Stimulated activated naive CD8-positive, alpha-beta T cell treated with anti-CD3 and anti-CD28 coated beads, Interleukin-15, amount 100 ng/mL, for 72 hours (primary cell): ENCODE data around the gene FAM20B.
A peak's percentile ranks its signal among the peaks of the same experiment; 100 is the strongest.

ENCODE experiments used
- ATAC-seq: fragments of 150-1000 bp; cut with Tn5 transposase; 2 replicates; pipeline ENCODE4 v1.10.0; 2021; ENCODE audit warnings: mild to moderate bottlenecking, moderate library complexity
- DNase-seq, 2 donors: peaks; one replicate each; pipeline ENCODE4 v3.0.0; 2021 to 2022
- H3K27ac Mint-ChIP-seq, 2 donors: one replicate each; pipeline ENCODE4 v1.8.0; 2022; ENCODE audit warnings: mild to moderate bottlenecking in 2 of 2, mixed read lengths in 2 of 2, moderate library complexity in 2 of 2
- H3K27me3 Mint-ChIP-seq: one replicate; pipeline ENCODE4 v1.8.0; 2022; ENCODE audit warnings: mixed read lengths
- H3K4me1 Mint-ChIP-seq: one replicate; pipeline ENCODE4 v1.8.0; 2022; ENCODE audit warnings: mild to moderate bottlenecking, mixed read lengths
- H3K4me3 Mint-ChIP-seq, 2 donors: one replicate each; pipeline ENCODE4 v1.8.0; 2022; ENCODE audit warnings: mild to moderate bottlenecking in 2 of 2, mixed read lengths in 2 of 2, moderate library complexity in 1 of 2
- H3K9me3 Mint-ChIP-seq, 2 donors: one replicate each; pipeline ENCODE4 v1.8.0; 2022; ENCODE audit warnings: mixed read lengths in 2 of 2

FAM20B gene

DNA sequence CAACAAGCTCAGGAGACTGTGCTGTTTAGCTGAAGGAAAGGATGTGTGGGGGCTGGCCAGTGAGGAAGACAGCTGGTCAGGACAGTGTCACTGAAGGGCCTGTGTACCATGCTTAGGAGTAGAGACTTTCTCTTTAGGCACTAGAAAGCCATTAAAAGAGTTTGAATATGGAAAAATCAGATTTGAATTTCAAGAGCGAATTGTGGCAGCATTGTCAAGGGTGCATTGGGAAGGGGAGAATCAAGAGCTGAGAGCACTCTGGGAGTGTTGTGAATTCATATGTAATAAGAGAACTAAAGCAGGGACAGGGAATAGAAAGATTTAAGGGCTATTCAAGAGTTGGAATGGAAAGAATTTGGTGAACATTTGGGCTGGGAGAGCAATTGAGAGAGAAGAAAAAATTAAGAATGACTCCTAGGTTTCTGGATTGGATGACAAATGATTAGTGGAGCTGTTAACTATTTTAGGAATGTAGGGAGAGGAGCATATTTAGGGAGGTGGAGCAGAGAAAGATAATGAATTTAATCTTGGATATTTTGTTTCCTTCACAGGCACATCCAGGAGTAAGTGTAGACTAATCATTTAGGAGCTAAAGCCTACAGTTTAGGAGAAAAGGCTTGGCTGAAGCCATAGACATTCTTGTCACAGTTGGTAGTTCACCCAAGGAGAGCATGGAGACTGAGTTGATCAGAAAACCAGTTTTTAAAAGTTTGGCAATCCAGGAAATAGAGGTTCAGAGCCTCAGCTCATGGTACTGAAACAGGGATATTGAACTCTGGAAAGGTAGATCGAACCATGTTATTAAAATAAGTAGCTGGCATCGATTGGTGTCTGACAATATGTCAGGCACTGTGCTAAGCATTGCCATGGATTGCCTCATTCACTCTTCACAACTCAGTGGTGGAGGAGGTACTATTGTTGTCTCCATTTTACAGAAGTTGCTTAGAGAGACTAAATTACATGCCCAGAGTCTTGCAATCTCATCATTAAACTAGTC lies 33.1 kb downstream of the FAM20B start:
- Mint-ChIP-seq H3K27ac (peak overlapping the region in 1 of 2 donors; percentile 9), H3K9me3 (no peaks in the 10 kb centered on the region), H3K4me3 (no peak overlapping the region), H3K27me3 (no peaks in the 10 kb centered on the region), H3K4me1 (peaks cover 4% of the 10 kb centered on the region)
- ATAC-seq: no peak
- no peak for DNase-seq

GRCh38 chr1:179061360-179062282 lies 35.9 kb downstream of the FAM20B start:
- H3K9me3 Mint-ChIP-seq: no peaks in the 10 kb centered on the region
- H3K4me3 Mint-ChIP-seq: no peak overlapping the region
- DNase-seq: no peak
- H3K27me3 Mint-ChIP-seq: no peaks in the 10 kb centered on the region
- no peak overlapping the region for H3K27ac Mint-ChIP-seq
- no peak for ATAC-seq
- H3K4me1 Mint-ChIP-seq: peaks cover 4% of the 10 kb centered on the region

DNA sequence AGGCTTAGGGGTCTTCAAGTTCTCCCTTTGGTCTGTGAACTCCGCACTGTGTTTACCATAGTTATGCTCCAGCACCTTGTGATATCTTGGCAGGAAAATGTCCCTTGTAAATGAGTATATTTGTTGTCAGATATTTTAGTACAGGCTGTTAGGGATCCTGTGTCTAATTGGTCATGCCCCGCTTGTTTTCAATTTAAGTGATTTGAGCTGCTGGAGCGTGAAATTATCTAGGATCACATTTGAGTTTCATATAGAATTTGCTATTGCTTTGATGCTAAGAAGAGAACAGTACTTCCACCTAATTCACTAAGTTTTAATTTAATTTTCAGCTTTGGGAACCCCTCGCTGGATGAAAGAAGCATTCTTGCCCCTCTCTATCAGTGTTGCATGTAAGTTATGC lies 40.8 kb downstream of the FAM20B start:
- DNase-seq (no peak), ATAC-seq (no peak)
- no peak overlapping the region for H3K4me3 Mint-ChIP-seq
- peaks cover 4% of the 10 kb centered on the region for H3K4me1 Mint-ChIP-seq
- H3K9me3 Mint-ChIP-seq: no peaks in the 10 kb centered on the region
- no peaks in the 10 kb centered on the region for H3K27me3 Mint-ChIP-seq
- H3K27ac Mint-ChIP-seq: no peak overlapping the region

GRCh38 chr1:179077396-179077795 lies 51.7 kb downstream of the FAM20B start:
- no peak for DNase-seq
- H3K27ac Mint-ChIP-seq: no peak overlapping the region

DNA sequence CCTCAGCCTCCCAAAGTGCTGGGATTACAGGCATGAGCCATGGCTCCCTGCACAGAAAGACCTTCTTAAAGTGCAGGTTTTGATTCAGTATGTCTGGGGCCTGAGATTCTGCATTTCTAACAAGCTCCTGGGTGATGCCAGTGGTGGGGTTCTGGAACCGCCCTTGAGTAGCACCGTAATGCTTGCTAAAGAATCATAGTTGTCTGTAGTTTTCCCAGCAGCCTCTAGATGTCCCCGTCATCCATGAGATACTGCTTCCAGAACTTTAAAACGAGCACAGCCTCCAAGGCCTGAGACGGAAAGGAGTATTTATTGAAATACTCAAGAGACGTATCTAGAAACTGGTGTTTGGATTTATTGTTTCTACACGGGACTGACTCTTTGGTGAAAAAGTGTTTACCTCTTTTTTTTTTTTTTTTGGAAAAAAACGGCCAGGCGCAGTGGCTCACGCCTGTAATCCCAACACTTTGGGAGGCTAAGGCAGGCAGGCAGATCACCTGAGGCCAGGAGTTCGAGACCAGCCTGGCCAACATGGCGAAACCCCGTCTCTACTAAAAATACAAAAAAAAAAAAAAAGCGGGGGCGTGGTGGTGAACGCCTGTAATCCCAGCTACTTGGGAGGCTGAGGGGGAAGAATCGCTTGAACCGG lies 53.5 kb downstream of the FAM20B start:
- DNase-seq (peak; percentile 44 to 53), ATAC-seq (no peak)
- peaks cover 31% of the 10 kb centered on the region for H3K4me1 Mint-ChIP-seq
- no peak overlapping the region for H3K4me3 Mint-ChIP-seq
- H3K27ac Mint-ChIP-seq: peak overlapping the region in 1 of 2 donors; percentile 42
- H3K9me3 Mint-ChIP-seq: no peaks in the 10 kb centered on the region
- H3K27me3 Mint-ChIP-seq: no peaks in the 10 kb centered on the region

More at GRCh38 chr1:179077396-179077795, 51.7 kb downstream of the FAM20B start:
- H3K27me3 Mint-ChIP-seq: no peaks in the 10 kb centered on the region
- ATAC-seq: no peak
- H3K9me3 Mint-ChIP-seq: no peaks in the 10 kb centered on the region
- H3K4me1 Mint-ChIP-seq: peaks cover 15% of the 10 kb centered on the region
- no peak overlapping the region for H3K4me3 Mint-ChIP-seq

GRCh38 chr1:179080866-179081686 lies 55.4 kb downstream of the FAM20B start:
- H3K27ac Mint-ChIP-seq: peak overlapping the region; percentile 96 to 97
- ATAC-seq: peak; percentile 50
- peak overlapping the region; percentile 98 to 99 for H3K4me3 Mint-ChIP-seq
- H3K9me3 Mint-ChIP-seq: no peaks in the 10 kb centered on the region
- H3K4me1 Mint-ChIP-seq: peaks cover 31% of the 10 kb centered on the region
- no peaks in the 10 kb centered on the region for H3K27me3 Mint-ChIP-seq
- DNase-seq: peak; percentile 32 to 40

DNA sequence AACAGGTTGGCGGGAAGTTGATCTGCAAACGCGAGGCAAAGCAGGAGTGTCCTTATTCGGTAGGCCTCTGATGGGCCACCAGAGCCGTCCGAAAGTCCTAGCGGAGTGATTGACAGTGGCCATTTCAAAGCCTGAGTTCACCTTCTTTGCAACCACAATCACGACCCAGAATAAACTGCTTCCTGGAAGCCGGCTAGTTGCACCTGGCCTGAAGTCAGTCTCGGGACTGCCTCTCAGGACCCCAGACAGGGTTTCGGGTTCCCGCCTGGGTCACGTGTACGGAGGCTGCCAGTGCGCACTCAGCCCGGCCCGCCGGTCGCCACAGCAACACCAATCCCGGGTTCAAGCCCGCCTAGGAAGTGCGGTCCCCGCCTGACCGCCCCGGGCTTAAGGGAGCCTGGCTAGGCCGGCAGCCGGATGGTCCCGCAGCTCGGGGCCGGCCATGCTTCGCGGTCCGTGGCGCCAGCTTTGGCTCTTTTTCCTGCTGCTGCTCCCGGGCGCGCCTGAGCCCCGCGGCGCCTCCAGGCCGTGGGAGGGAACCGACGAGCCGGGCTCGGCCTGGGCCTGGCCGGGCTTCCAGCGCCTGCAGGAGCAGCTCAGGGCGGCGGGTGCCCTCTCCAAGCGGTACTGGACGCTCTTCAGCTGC lies 56.1 kb downstream of the FAM20B start, which contains the start of gene TOR3A:
Gene TOR3A, plus strand, starts transcription at position 384 of the 646 bp plus-strand sequence. Its CDS starts 59 bp downstream, at position 443.
- DNase-seq (peak; percentile 79 to 91), ATAC-seq (peak; percentile 86)
- no peaks in the 10 kb centered on the region for H3K9me3 Mint-ChIP-seq
- H3K27me3 Mint-ChIP-seq: no peaks in the 10 kb centered on the region
- peaks cover 31% of the 10 kb centered on the region for H3K4me1 Mint-ChIP-seq
- H3K27ac Mint-ChIP-seq: peak within 1 kb of the TSS; percentile 96 to 99
- H3K4me3 Mint-ChIP-seq: peak within 1 kb of the TSS; percentile 98 to 99

GRCh38 chr1:179082333-179082998 lies 56.8 kb downstream of the FAM20B start:
- DNase-seq (peak; percentile 33 to 52), ATAC-seq (peak; percentile 45)
- no peaks in the 10 kb centered on the region for H3K9me3 Mint-ChIP-seq
- peaks cover 31% of the 10 kb centered on the region for H3K4me1 Mint-ChIP-seq
- no peaks in the 10 kb centered on the region for H3K27me3 Mint-ChIP-seq
- H3K4me3 Mint-ChIP-seq: peak overlapping the region; percentile 98 to 99
- peak overlapping the region; percentile 96 to 99 for H3K27ac Mint-ChIP-seq

DNA sequence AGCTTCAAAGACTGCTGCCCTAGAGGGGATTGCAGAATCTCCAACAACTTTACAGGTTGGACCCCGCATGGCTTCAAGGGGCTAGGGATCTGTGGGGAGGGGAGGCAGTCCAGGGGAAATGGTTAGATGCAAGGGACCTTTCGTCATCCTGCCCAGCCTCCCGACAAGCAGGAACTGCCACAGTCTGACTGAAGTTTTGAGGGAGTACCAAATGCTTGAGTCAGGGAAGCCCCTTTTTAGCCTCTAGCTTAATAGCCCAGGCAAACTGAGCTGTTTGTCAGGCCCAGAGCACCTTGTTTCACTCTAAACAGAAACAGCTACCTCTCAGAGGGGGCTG lies 57.3 kb downstream of the FAM20B start:
- Mint-ChIP-seq H3K27ac (peak overlapping the region; percentile 96 to 99), H3K4me1 (peaks cover 31% of the 10 kb centered on the region), H3K4me3 (peak overlapping the region; percentile 98 to 99), H3K9me3 (no peaks in the 10 kb centered on the region), H3K27me3 (no peaks in the 10 kb centered on the region)
- no peak for DNase-seq
- peak; percentile 21 for ATAC-seq

DNA sequence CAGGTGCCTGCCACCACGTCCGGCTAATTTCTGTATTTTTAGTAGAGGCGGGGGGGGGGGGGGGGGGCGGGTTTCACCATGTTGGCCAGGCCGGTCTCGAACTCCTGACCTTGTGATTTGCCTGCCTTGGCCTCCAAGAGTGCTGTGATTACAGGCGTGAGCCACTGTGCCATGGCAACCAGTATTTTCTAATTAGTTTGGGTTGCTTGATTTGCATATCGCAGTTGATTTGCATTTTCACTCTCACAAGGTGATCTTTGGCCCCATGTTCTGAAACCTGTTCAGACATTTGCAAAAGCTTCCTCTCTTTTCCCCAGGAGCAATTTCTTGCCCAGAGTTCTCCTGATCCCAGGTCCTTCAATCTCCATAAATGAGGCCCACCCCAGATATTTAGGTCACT lies 57.8 kb downstream of the FAM20B start:
- Mint-ChIP-seq H3K4me3 (peak overlapping the region; percentile 98 to 99), H3K27ac (peak overlapping the region in 1 of 2 donors; percentile 89), H3K9me3 (no peaks in the 10 kb centered on the region), H3K4me1 (peaks cover 31% of the 10 kb centered on the region), H3K27me3 (no peaks in the 10 kb centered on the region)
- ATAC-seq (no peak), DNase-seq (no peak)

- no peaks in the 10 kb centered on the region for H3K27me3 Mint-ChIP-seq
- ATAC-seq: no peak
Observed at GRCh38 chr1:179087665-179088064, 62.0 kb downstream of the FAM20B start.

GRCh38 chr1:179089827-179090482 lies 64.3 kb downstream of the FAM20B start:
- Mint-ChIP-seq H3K27me3 (no peaks in the 10 kb centered on the region), H3K9me3 (no peaks in the 10 kb centered on the region), H3K4me3 (no peak overlapping the region), H3K4me1 (peaks cover 10% of the 10 kb centered on the region), H3K27ac (peak overlapping the region in 1 of 2 donors; percentile 74)
- DNase-seq: no peak
- ATAC-seq: no peak

More at GRCh38 chr1:179087665-179088064, 62.0 kb downstream of the FAM20B start:
- Mint-ChIP-seq H3K4me1 (peaks cover 24% of the 10 kb centered on the region), H3K9me3 (no peaks in the 10 kb centered on the region), H3K27ac (peak overlapping the region in 1 of 2 donors; percentile 34), H3K4me3 (no peak overlapping the region)
- no peak for DNase-seq

GRCh38 chr1:179090522-179090921 lies 64.8 kb downstream of the FAM20B start:
- no peak overlapping the region for H3K4me3 Mint-ChIP-seq
- H3K4me1 Mint-ChIP-seq: peaks cover 10% of the 10 kb centered on the region
- ATAC-seq (no peak), DNase-seq (no peak)
- no peaks in the 10 kb centered on the region for H3K9me3 Mint-ChIP-seq
- no peaks in the 10 kb centered on the region for H3K27me3 Mint-ChIP-seq
- peak overlapping the region in 1 of 2 donors; percentile 74 for H3K27ac Mint-ChIP-seq
